Sigmoid colon (tissue), 3 donors: Measurements from ENCODE around the gene FCGR2B.
"Not testable (repeated sequence)": the region's sequence is repeated elsewhere in the genome, so short reads cannot be mapped to it uniquely, and the experiment has no call there.

Source experiments
- CTCF ChIP-seq, 4 experiments: fragments of 450-650 bp in 3 of 4; fragments of 200-600 bp in 1 of 4; IDR thresholded peaks; one replicate each; pipeline ENCODE4 v1.5.1; 2016 to 2019; ENCODE audit warnings: antibody characterized with exemption in 4 of 4, mild to moderate bottlenecking in 3 of 4, moderate library complexity in 2 of 4
- POLR2A ChIP-seq, 2 donors: fragments of 450-650 bp; IDR thresholded peaks; one replicate each; pipeline ENCODE4 v1.6.1; 2016; ENCODE audit warnings: antibody characterized with exemption in 2 of 2, mild to moderate bottlenecking in 2 of 2, moderate library complexity in 2 of 2

GRCh38 chr1:161630128-161630742 lies 32.7 kb upstream of the FCGR2B start:
- not testable (repeated sequence) for TF ChIP-seq CTCF, POLR2A (IDR thresholded peaks at IDR 0.05)
